Lung (tissue), 12 donors: ENCODE results near the gene PDE2A. TPM values are rescaled to one million over a fixed set of nuclear protein-coding genes. Genes with fewer than 3 reads are reported as not detected.

Experiments used
- ATAC-seq: fragments of 200-7000 bp; cut with Tn5 transposase; one replicate; pipeline ENCODE4 v1.9.1; 2020; ENCODE audit warnings: moderate number of reproducible peaks; ENCODE audit not compliant: insufficient read depth, low FRiP score
- DNase-seq, 3 donors: peaks; one replicate each; pipeline ENCODE4 v3.0.0-alpha.2; 2013 to 2017
- H3K27ac ChIP-seq, 2 donors: one replicate each; pipeline ENCODE4 v1.5.1; 2013; ENCODE audit warnings: mild to moderate bottlenecking in 2 of 2, moderate library complexity in 2 of 2, control low read depth in 1 of 2, inconsistent platforms in 1 of 2, low read depth in 1 of 2, low read length in 1 of 2
- H3K27me3 ChIP-seq, 3 donors: one replicate each; pipeline ENCODE4 v1.5.1; 2013; ENCODE audit warnings: low read length in 2 of 3; ENCODE audit not compliant: control insufficient read depth in 3 of 3, insufficient read depth in 3 of 3
- H3K36me3 ChIP-seq, 4 donors: one replicate each; pipeline ENCODE4 v1.5.1; 2013; ENCODE audit warnings: low read length in 4 of 4, mild to moderate bottlenecking in 1 of 4, moderate library complexity in 1 of 4; ENCODE audit not compliant: control insufficient read depth in 4 of 4, insufficient read depth in 4 of 4
- H3K4me1 ChIP-seq, 5 donors: one replicate each; pipeline ENCODE4 v1.5.1; 2013; ENCODE audit warnings: low read length in 5 of 5, mild to moderate bottlenecking in 2 of 5, moderate library complexity in 1 of 5; ENCODE audit not compliant: control insufficient read depth in 5 of 5, insufficient read depth in 5 of 5
- H3K4me3 ChIP-seq: one replicate; pipeline ENCODE4 v1.5.1; 2013; ENCODE audit warnings: mild to moderate bottlenecking, control low read depth, moderate library complexity
- H3K9ac ChIP-seq, 2 donors: one replicate each; pipeline ENCODE4 v1.5.1; 2013; ENCODE audit warnings: low read length in 2 of 2, control low read depth in 1 of 2; ENCODE audit not compliant: insufficient read depth in 1 of 2
- H3K9me3 ChIP-seq, 4 donors: one replicate each; pipeline ENCODE4 v1.5.1; 2013; ENCODE audit warnings: low read length in 3 of 4, mild to moderate bottlenecking in 1 of 4, moderate library complexity in 1 of 4; ENCODE audit not compliant: control insufficient read depth in 4 of 4, insufficient read depth in 3 of 4
- CTCF ChIP-seq: IDR thresholded peaks from 2 replicates; pipeline ENCODE4 v1.5.1; 2012; ENCODE audit warnings: mild to moderate bottlenecking; ENCODE audit errors: control extremely low read depth, extremely low read depth
- WGBS, 2 donors: extraction: QIAGEN DNeasy Blood & Tissue Kit; methylation state at CpG; one replicate each; pipeline ENCODE4 v1.1.7; 2013; 5-methylcytosine and 5-hydroxymethylcytosine counted together
- polyA plus RNA-seq, 2 donors: library from polyadenylated mRNA; stranded (reverse); fragments of 200-250 nt; gene quantifications; one replicate each; pipeline ENCODE4 v1.2.1, GENCODE V29; 2013
- total RNA-seq, 2 donors: library from RNA; depleted of rRNA in 1 of 2; stranded (reverse); fragments of >200 nt in 1 of 2; gene quantifications; one replicate each; pipeline ENCODE4 v1.2.1, GENCODE V29; 2014 to 2021
- donor health status: control.
- donor health status: control.
- donor health status: Bipolar disorder and iron deficiency.
- donor health status: healthy.
- donor health status: DM: yes; HTN: yes; CAD: no.

The PDE2A gene
- total and polyA plus RNA-seq, 4 donors, result 7.7 to 20.5 (median 12.7) TPM

GRCh38 chr11:72625691-72626413 lies 48.4 kb downstream of the PDE2A start:
- 37 to 57% methylated on average over 19 to 20 of the region's 20 CpGs for WGBS, 2 donors
- Histone ChIP-seq H3K36me3 (no peaks in the 10 kb centered on the region), H3K9ac (no peak overlapping the region), H3K9me3 (no peaks in the 10 kb centered on the region), H3K27me3 (peaks cover 0 to 7% (median 0%) of the 10 kb centered on the region in 3 donors), H3K4me3 (no peak overlapping the region), H3K4me1 (peaks cover 4 to 24% (median 21%) of the 10 kb centered on the region in 5 donors), H3K27ac (peak overlapping the region; percentile 45 to 88)
- ATAC-seq, result peak; percentile 8
- peak; percentile 78 to 90 (median 86) for DNase-seq
- no peak for TF ChIP-seq CTCF

- DNase-seq (peak in 1 of 3 donors; percentile 51), ATAC-seq (peak; percentile 60)
- no peak for TF ChIP-seq CTCF
- Histone ChIP-seq H3K4me1 (peaks cover 4 to 24% (median 21%) of the 10 kb centered on the region in 5 donors), H3K9me3 (no peaks in the 10 kb centered on the region), H3K4me3 (no peak overlapping the region), H3K36me3 (no peaks in the 10 kb centered on the region), H3K9ac (no peak overlapping the region), H3K27ac (peak overlapping the region; percentile 45 to 88), H3K27me3 (peaks cover 0 to 8% (median 0%) of the 10 kb centered on the region in 3 donors)
- WGBS, 2 donors, result 47 to 54% methylated on average over 12 of the region's 12 CpGs
Measured at GRCh38 chr11:72624496-72625201, 49.6 kb downstream of the PDE2A start.

DNA sequence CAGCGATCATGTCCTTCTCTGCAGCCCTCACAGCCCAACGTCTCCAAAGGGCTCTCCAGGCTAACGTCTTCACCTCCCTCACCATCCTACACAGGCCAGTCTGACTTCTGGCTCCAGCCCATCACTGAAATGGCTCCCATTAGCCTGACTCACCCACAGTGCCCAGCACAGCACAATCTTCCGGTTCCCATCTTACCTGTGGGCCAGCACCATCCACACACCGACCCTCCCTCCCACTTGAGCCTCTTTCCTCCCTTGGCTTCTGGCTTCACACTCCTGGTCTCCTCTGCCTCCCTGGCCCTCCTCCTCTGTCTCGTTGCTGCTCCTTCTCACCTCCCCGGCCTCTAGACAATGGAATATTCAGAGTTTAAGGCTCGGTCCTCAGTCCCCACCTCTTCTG lies 51.2 kb downstream of the PDE2A start:
- peaks cover 0 to 8% (median 0%) of the 10 kb centered on the region in 3 donors for H3K27me3 ChIP-seq
- 77 to 85% methylated on average over 8 of the region's 8 CpGs for WGBS, 2 donors

More for the DNA sequence above, 51.2 kb downstream of the PDE2A start:
- ATAC-seq (no peak), DNase-seq (no peak)
- no peaks in the 10 kb centered on the region for H3K9me3 ChIP-seq
- no peak overlapping the region for H3K27ac ChIP-seq
- peaks cover 4 to 34% (median 25%) of the 10 kb centered on the region in 5 donors for H3K4me1 ChIP-seq
- no peaks in the 10 kb centered on the region for H3K36me3 ChIP-seq
- no peak overlapping the region for H3K9ac ChIP-seq
- no peak for TF ChIP-seq CTCF
- no peak overlapping the region for H3K4me3 ChIP-seq
